ENCODE measurements around the gene MVK.

MVK gene

DNA sequence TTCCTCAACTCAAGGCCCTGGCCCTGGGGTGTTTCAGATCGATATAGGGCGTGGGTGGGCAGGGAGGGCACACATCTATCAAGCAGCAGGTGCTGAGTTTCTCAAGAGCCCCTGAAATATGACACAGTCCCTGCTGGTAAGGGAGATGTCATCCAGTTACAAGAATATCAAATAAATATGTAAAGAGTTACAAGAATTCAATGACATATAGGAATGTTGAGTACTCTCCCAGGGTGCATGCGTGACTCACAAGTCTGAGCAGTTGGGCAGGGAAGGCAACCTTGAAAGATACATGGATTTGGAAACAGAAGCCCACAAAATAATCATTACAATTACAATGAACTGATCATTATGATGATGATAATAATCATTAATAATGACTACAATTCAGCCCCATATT is 35.2 kb downstream of the MVK start:
- H3K4me1 ChIP-seq (ENCODE audit: insufficient read depth, low read length, poor library complexity, severe bottlenecking) = no peaks in the 10 kb centered on the region
- no peaks in the 10 kb centered on the region for H3K79me2 ChIP-seq (ENCODE audit: insufficient read depth, low read length)
- H3K4me2 ChIP-seq (ENCODE audit: low read depth, low read length, poor library complexity, severe bottlenecking) = no peak overlapping the region
- no peak overlapping the region for H3K9ac ChIP-seq (ENCODE audit: low read depth, low read length, poor library complexity, severe bottlenecking)
- no peak overlapping the region for H3K4me3 ChIP-seq (ENCODE audit: low read length, poor library complexity, severe bottlenecking)
- no peaks in the 10 kb centered on the region for H4K20me1 ChIP-seq (ENCODE audit: insufficient read depth, low read length, poor library complexity, severe bottlenecking)
- no peaks in the 10 kb centered on the region for H3K27me3 ChIP-seq (ENCODE audit: insufficient read depth, low read length, poor library complexity, severe bottlenecking)
- H2AFZ ChIP-seq (ENCODE audit: low read length) = no peak overlapping the region
- H3K9me3 ChIP-seq (ENCODE audit: insufficient read depth, low read depth, low read length) = no peaks in the 10 kb centered on the region
- H3K9me2 ChIP-seq (replicated peaks; ENCODE audit: low read depth, low read length) = no peaks in the 10 kb centered on the region
- H3K36me3 ChIP-seq (ENCODE audit: insufficient read depth, low read length) = no peaks in the 10 kb centered on the region
- TF ChIP-seq EZH2phosphoT487 (IDR thresholded peaks at IDR 0.05; ENCODE audit: borderline replicate concordance) = no peak
- TF ChIP-seq, protein P1, sequence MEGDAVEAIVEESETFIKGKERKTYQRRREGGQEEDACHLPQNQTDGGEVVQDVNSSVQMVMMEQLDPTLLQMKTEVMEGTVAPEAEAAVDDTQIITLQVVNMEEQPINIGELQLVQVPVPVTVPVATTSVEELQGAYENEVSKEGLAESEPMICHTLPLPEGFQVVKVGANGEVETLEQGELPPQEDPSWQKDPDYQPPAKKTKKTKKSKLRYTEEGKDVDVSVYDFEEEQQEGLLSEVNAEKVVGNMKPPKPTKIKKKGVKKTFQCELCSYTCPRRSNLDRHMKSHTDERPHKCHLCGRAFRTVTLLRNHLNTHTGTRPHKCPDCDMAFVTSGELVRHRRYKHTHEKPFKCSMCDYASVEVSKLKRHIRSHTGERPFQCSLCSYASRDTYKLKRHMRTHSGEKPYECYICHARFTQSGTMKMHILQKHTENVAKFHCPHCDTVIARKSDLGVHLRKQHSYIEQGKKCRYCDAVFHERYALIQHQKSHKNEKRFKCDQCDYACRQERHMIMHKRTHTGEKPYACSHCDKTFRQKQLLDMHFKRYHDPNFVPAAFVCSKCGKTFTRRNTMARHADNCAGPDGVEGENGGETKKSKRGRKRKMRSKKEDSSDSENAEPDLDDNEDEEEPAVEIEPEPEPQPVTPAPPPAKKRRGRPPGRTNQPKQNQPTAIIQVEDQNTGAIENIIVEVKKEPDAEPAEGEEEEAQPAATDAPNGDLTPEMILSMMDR (conservative IDR thresholded peaks at IDR 0.05; ENCODE audit: low read length) = no peak
- H3F3A ChIP-seq (ENCODE audit: low read depth) = no peaks in the 10 kb centered on the region

DNA sequence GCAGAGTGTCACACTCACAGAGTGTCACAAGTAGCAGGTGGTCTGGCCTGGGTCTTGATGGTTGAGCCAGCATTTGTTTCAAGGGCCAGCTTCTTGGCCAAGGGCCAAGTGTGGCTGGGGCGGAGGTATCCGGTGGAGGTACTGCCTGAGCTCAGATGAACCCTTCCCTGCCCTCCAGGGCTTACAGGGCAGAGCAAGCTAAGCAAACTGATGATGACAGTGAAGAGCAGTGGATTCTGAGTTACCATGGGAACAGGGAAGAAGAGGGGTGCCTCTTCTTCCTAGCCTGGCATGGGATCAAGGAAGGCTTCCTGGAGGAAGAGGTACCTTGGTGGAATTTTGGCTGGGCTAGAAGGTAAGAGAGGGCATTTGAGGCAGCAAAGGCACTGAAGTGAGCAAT is 35.7 kb downstream of the MVK start:
- Histone ChIP-seq H3F3A (ENCODE audit: low read depth) (no peaks in the 10 kb centered on the region), H4K20me1 (ENCODE audit: insufficient read depth, low read length, poor library complexity, severe bottlenecking) (no peaks in the 10 kb centered on the region), H3K9ac (ENCODE audit: low read depth, low read length, poor library complexity, severe bottlenecking) (no peak overlapping the region), H3K79me2 (ENCODE audit: insufficient read depth, low read length) (no peaks in the 10 kb centered on the region), H3K27me3 (ENCODE audit: insufficient read depth, low read length, poor library complexity, severe bottlenecking) (no peaks in the 10 kb centered on the region), H2AFZ (ENCODE audit: low read length) (no peak overlapping the region), H3K9me2 (replicated peaks; ENCODE audit: low read depth, low read length) (no peaks in the 10 kb centered on the region), H3K4me3 (ENCODE audit: low read length, poor library complexity, severe bottlenecking) (no peak overlapping the region), H3K4me2 (ENCODE audit: low read depth, low read length, poor library complexity, severe bottlenecking) (no peak overlapping the region), H3K4me1 (ENCODE audit: insufficient read depth, low read length, poor library complexity, severe bottlenecking) (no peaks in the 10 kb centered on the region), H3K36me3 (ENCODE audit: insufficient read depth, low read length) (no peaks in the 10 kb centered on the region), H3K9me3 (ENCODE audit: insufficient read depth, low read depth, low read length) (no peaks in the 10 kb centered on the region)
- TF ChIP-seq EZH2phosphoT487 (IDR thresholded peaks at IDR 0.05; ENCODE audit: borderline replicate concordance) = no peak
- TF ChIP-seq, protein P1 (conservative IDR thresholded peaks at IDR 0.05; ENCODE audit: low read length) = no peak

DNA sequence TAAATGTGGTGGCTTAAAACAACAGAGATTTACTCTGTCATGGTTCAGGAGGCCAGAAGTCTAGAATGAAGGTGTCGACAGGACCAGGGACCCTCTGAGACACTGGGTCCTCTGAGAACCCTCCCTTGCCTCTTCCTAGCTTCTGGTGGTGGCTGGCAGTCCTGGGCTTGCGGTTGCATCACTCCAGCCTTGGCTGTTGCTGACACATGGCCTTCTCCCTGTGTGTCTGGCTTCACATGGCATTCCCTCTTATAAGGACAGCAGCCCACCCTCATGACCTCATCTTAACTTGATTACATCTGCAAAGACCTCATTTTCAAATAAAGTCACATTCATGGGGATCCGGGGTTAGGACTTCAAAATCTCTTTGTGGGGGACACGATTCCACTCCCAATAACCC is 36.9 kb downstream of the MVK start:
- no peak overlapping the region for H3K9ac ChIP-seq (ENCODE audit: low read depth, low read length, poor library complexity, severe bottlenecking)
- no peaks in the 10 kb centered on the region for H3K4me1 ChIP-seq (ENCODE audit: insufficient read depth, low read length, poor library complexity, severe bottlenecking)
- H3F3A ChIP-seq (ENCODE audit: low read depth) = no peaks in the 10 kb centered on the region
- H3K9me3 ChIP-seq (ENCODE audit: insufficient read depth, low read depth, low read length) = no peaks in the 10 kb centered on the region
- H3K27me3 ChIP-seq (ENCODE audit: insufficient read depth, low read length, poor library complexity, severe bottlenecking) = no peaks in the 10 kb centered on the region
- H3K79me2 ChIP-seq (ENCODE audit: insufficient read depth, low read length) = no peaks in the 10 kb centered on the region
- no peaks in the 10 kb centered on the region for H4K20me1 ChIP-seq (ENCODE audit: insufficient read depth, low read length, poor library complexity, severe bottlenecking)
- no peak for TF ChIP-seq EZH2phosphoT487 (IDR thresholded peaks at IDR 0.05; ENCODE audit: borderline replicate concordance)
- TF ChIP-seq, protein P1 (conservative IDR thresholded peaks at IDR 0.05; ENCODE audit: low read length) = no peak
- H2AFZ ChIP-seq (ENCODE audit: low read length) = no peak overlapping the region
- H3K4me3 ChIP-seq (ENCODE audit: low read length, poor library complexity, severe bottlenecking) = no peak overlapping the region
- no peaks in the 10 kb centered on the region for H3K9me2 ChIP-seq (replicated peaks; ENCODE audit: low read depth, low read length)
- no peaks in the 10 kb centered on the region for H3K36me3 ChIP-seq (ENCODE audit: insufficient read depth, low read length)
- no peak overlapping the region for H3K4me2 ChIP-seq (ENCODE audit: low read depth, low read length, poor library complexity, severe bottlenecking)
